GM18870 (cell line): ENCODE data around the gene CRELD1.

Experiments used
- ATAC-seq: cut with Tn5 transposase; IDR thresholded peaks from one replicate; pipeline ENCODE4 v1.9.1; 2021; ENCODE audit warnings: moderate library complexity; ENCODE audit not compliant: unreplicated experiment

The CRELD1 gene

GRCh38 chr3:9955067-9955502, 21.5 kb downstream of the CRELD1 start:
- no peak for ATAC-seq

GRCh38 chr3:9955611-9956352, 22.1 kb downstream of the CRELD1 start:
- no peak for ATAC-seq

- ATAC-seq: no peak
Observed at GRCh38 chr3:9957214-9957613, 23.6 kb downstream of the CRELD1 start.

- ATAC-seq: no peak
Observed at GRCh38 chr3:9965200-9965875, 31.7 kb downstream of the CRELD1 start.

- ATAC-seq: no peak
Observed at GRCh38 chr3:9966841-9967240, 33.2 kb downstream of the CRELD1 start.

- ATAC-seq: no peak
Observed at GRCh38 chr3:9969632-9970019, 36.0 kb downstream of the CRELD1 start.

GRCh38 chr3:9970020-9970652, 36.5 kb downstream of the CRELD1 start:
- ATAC-seq: no peak

- ATAC-seq: no peak
Observed at GRCh38 chr3:9976721-9977709, 43.4 kb downstream of the CRELD1 start.

GRCh38 chr3:9978710-9979305, 45.2 kb downstream of the CRELD1 start:
- no peak for ATAC-seq

GRCh38 chr3:9980251-9980650, 46.6 kb downstream of the CRELD1 start:
- no peak for ATAC-seq

- peak; percentile 23 for ATAC-seq
Observed at GRCh38 chr3:9986230-9986725, 52.6 kb downstream of the CRELD1 start.

GRCh38 chr3:9994086-9994844, 60.6 kb downstream of the CRELD1 start:
- ATAC-seq: no peak
